Stimulated activated CD4-positive, alpha-beta T cell treated with anti-CD3 and anti-CD28 coated beads, TNF-alpha, amount 100 ng/mL, for 4 hours (primary cell): Measurements from ENCODE around the gene SDC1.

Experiments
- DNase-seq, 3 experiments: peaks; one replicate each; pipeline ENCODE4 v3.0.0-alpha.2; 2020; ENCODE audit warnings: low read depth in 3 of 3

SDC1 gene

GRCh38 chr2:20169796-20170703, 54.9 kb downstream of the SDC1 start:
- no peak for DNase-seq

GRCh38 chr2:20168727-20169696, 55.9 kb downstream of the SDC1 start:
- no peak for DNase-seq

- DNase-seq = no peak
Measured at GRCh38 chr2:20168048-20168726, 56.7 kb downstream of the SDC1 start.

- no peak for DNase-seq
Measured at GRCh38 chr2:20167356-20167755, 57.6 kb downstream of the SDC1 start.

- DNase-seq = no peak
Measured at GRCh38 chr2:20165677-20166509, 59.0 kb downstream of the SDC1 start.

GRCh38 chr2:20164734-20165478, 60.0 kb downstream of the SDC1 start:
- no peak for DNase-seq

- no peak for DNase-seq
Measured at GRCh38 chr2:20164061-20164733, 60.7 kb downstream of the SDC1 start.

- no peak for DNase-seq
Measured at GRCh38 chr2:20159411-20160070, 65.4 kb downstream of the SDC1 start.

GRCh38 chr2:20157193-20157891, 67.6 kb downstream of the SDC1 start:
- DNase-seq = no peak

- DNase-seq = no peak
Measured at GRCh38 chr2:20156836-20157192, 68.1 kb downstream of the SDC1 start.

- no peak for DNase-seq
Measured at GRCh38 chr2:20156076-20156759, 68.7 kb downstream of the SDC1 start.

- DNase-seq = no peak
Measured at GRCh38 chr2:20153131-20153851, 71.6 kb downstream of the SDC1 start.

GRCh38 chr2:20150806-20151571, 73.9 kb downstream of the SDC1 start:
- no peak for DNase-seq
